Measurements from ENCODE around the gene EPHA3.

DNA sequence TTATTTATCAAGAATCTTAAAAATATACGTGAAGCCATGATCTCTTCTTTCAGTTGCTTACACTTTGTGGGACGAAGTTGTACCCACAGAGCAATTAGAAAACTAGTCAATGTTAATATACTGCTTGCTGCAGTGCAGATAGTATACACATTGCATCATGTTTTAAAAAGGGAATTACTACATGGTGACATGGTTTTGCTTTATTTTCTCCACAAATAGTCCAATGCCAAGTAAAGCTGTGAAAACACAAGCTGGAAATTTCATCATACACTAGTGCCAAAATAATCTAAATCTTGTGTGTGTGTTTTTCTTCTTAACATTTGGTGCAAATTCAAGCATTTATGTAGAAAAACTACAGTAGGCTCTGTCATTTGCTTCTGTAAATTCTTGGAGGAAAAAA, 233.0 kb downstream of the EPHA3 start:
- TF ChIP-seq, protein P1, sequence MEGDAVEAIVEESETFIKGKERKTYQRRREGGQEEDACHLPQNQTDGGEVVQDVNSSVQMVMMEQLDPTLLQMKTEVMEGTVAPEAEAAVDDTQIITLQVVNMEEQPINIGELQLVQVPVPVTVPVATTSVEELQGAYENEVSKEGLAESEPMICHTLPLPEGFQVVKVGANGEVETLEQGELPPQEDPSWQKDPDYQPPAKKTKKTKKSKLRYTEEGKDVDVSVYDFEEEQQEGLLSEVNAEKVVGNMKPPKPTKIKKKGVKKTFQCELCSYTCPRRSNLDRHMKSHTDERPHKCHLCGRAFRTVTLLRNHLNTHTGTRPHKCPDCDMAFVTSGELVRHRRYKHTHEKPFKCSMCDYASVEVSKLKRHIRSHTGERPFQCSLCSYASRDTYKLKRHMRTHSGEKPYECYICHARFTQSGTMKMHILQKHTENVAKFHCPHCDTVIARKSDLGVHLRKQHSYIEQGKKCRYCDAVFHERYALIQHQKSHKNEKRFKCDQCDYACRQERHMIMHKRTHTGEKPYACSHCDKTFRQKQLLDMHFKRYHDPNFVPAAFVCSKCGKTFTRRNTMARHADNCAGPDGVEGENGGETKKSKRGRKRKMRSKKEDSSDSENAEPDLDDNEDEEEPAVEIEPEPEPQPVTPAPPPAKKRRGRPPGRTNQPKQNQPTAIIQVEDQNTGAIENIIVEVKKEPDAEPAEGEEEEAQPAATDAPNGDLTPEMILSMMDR (IDR thresholded peaks at IDR 0.05), result no peak
- no peak for TF ChIP-seq POLR2A (IDR thresholded peaks at IDR 0.05)
